Stimulated activated CD4-positive, alpha-beta T cell treated with anti-CD3 and anti-CD28 coated beads, Interleukin-12 subunit alpha, Interleukin-12 subunit beta, amount 100 ng/mL, for 48 hours (primary cell): ENCODE data around the gene ADAMTS12.
"Not testable (repeated sequence)": the region's sequence is repeated elsewhere in the genome, so short reads cannot be mapped to it uniquely, and the experiment has no call there.

Experiments
- DNase-seq, 3 donors: peaks; one replicate each; pipeline ENCODE4 v3.0.0-alpha.2; 2020; ENCODE audit warnings: low read depth in 2 of 3, low spot score in 1 of 3

The ADAMTS12 gene

GRCh38 chr5:33536802-33537201, 355.0 kb downstream of the ADAMTS12 start:
- DNase-seq = no peak

- DNase-seq = no peak
Observed at GRCh38 chr5:33531824-33532223, 360.0 kb downstream of the ADAMTS12 start.

DNA sequence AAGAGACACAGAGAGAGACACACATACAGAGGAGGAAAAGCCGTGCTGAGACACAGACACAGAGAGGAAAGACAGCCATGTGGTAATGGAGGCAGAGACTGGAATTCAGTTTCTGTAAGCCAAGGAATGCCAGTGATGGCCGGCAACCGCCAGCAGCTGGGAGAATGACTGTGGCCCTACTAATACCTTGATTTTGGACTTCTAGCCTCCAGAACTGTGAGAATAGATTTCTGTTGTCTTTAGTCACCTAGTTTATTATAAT, 360.8 kb downstream of the ADAMTS12 start:
- no peak for DNase-seq

GRCh38 chr5:33530183-33531036, 361.4 kb downstream of the ADAMTS12 start:
- DNase-seq = no peak

DNA sequence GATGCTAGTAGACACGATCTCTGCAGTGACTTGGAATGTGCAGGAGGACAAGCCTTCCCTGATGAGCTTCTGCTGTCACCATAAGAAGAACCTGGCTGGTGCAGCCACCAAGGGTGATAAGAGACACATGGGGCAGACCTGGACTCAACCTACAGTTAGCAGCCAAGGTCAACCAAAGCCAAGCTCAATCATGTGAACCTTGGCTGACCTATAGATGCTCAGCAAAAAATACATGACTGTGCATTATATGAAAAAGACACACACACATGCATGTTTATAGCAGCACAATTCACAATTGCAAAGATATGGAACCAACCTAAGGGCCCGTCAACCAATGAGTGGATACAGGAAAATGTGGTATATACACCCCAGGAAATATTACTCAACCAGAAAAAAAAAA, 364.1 kb downstream of the ADAMTS12 start:
- no peak for DNase-seq

DNA sequence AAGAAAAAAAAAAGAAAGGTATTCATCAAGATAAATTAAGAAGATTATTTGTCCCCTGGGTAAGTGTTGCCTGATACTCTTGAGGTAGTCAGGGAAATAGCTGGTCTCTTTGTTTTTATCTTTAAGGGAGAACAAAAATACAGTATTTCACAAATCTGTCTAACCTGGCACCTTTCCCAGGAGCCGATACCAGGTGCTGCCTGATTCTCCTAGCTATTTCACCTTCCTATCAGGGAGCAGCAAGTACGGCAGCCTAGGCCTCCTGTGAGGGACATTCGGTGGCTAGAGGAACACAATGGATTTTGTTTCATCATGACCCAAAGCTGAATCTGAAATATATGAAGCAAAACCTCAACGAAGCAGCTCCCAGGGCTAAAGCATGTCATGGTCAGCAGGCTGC, 365.0 kb downstream of the ADAMTS12 start:
- no peak for DNase-seq

DNA sequence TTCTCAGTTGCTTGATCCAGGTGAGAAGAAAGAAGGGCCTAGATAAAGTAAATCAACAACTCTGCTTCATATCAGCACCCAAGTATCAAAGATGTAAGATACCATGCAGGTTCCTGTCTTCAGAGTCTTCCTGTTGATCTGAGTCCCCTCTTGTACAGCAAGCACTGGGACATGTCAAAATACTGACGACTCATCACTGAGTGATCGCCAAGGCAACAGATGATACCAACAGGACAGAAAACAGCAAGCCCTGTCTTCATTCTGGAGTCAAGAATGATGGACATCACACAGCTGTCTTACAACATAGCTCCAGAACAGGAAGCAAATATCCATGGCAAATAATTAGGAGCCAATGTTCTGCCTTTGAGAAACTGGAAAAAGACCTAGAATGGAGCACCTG, 367.3 kb downstream of the ADAMTS12 start:
- DNase-seq = no peak

GRCh38 chr5:33523208-33523771, 368.5 kb downstream of the ADAMTS12 start:
- DNase-seq = no peak

DNA sequence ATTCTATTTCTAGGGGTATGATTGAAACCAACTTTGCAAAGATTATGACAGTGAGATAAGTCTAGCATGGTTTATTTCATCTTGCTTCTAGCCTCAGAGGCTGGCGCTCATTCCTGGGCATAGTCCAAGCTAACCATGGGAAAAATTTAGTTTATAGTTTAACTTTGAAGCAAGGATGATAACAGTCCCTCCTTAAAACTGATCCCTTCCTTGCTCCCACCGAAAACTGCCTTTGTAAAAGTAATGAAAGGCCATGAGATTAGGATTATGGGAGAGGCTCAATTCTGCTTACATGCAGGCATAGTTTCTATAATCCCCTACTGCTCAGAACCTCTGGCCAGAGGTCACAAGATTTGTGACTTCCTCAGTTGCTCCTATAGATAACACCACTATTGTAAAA, 375.4 kb downstream of the ADAMTS12 start:
- DNase-seq = no peak

GRCh38 chr5:33515366-33515765, 376.4 kb downstream of the ADAMTS12 start:
- DNase-seq = not testable (repeated sequence)

- no peak for DNase-seq
Observed at GRCh38 chr5:33513462-33514185, 378.2 kb downstream of the ADAMTS12 start.

DNA sequence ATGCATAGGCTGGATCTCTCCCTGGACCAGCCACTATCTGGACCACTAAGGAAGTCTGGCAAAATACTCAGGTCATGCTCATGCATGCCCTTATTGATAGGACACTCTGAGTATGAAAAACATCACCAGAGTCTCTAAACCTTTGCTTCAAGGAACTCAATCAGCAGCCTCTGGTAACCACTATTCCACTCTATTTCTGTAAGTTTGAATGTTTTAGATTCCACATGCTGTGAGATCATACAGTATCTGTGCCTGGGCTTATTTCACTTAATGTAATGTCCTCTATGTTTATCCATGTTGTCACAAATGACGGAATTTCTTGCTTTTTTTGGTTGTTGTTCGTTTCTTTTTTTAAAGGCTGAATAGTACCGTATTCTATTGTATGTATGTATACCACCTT, 382.8 kb downstream of the ADAMTS12 start:
- no peak for DNase-seq

GRCh38 chr5:33507426-33507825, 384.4 kb downstream of the ADAMTS12 start:
- no peak for DNase-seq

DNA sequence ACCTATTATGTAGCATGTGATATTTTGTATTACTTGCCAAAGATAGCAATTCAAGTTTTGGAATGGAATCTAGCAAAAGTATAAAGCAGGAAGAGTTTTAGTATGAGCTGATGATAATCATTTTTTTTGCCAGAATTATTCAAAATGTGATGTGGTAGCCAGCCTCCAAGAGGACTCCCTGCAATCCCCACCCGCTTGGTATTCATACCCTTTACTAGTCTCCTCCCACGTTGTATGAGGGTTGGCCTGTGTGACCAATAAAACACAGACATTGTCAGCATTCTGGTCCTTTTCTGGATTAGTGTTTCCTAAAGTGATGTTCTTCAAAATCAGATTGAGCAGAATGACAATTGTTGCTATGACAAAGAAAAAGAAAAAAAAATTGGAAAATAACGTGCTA, 387.2 kb downstream of the ADAMTS12 start:
- DNase-seq = no peak

GRCh38 chr5:33501899-33502298, 389.9 kb downstream of the ADAMTS12 start:
- DNase-seq = no peak

DNA sequence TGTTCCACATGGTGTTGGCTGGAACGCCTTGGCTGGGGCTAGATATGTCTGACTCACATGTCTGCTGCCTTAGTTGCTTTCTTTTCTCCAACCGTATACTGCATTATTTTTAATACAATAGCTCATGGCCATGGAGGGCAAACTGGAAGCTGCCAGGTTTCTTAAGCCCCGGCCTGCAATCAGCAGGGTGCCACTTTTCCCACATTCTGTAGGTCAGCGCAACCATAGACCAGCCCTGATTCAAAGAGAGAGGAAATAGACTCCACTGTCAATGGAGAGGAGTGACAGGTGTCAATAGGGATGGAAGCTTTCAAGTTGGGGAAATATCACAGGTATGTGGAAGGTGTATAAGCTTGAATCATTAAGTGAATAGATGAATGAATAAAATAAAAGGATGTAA, 390.5 kb downstream of the ADAMTS12 start:
- DNase-seq = no peak

DNA sequence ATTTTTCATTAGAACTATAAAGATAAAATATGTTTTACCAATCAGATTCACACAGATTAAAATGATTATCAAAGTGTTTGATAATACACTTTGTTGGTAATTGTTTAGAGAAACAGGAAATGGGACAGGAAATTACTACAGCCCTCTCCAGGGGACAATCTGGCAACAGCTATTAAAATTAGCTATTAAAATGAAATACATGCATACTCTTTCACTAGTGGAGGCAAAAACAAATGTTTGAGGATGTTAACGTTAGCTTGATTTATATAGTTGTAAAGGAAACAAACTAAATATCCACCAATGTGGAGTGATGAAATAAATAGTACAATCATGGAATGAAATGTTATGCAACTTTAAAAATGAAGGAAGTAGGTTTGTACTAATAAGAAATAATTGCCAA, 397.3 kb downstream of the ADAMTS12 start:
- no peak for DNase-seq

GRCh38 chr5:33491941-33492340, 399.8 kb downstream of the ADAMTS12 start:
- no peak for DNase-seq

- DNase-seq = no peak
Observed at GRCh38 chr5:33490071-33490665, 401.6 kb downstream of the ADAMTS12 start.

DNA sequence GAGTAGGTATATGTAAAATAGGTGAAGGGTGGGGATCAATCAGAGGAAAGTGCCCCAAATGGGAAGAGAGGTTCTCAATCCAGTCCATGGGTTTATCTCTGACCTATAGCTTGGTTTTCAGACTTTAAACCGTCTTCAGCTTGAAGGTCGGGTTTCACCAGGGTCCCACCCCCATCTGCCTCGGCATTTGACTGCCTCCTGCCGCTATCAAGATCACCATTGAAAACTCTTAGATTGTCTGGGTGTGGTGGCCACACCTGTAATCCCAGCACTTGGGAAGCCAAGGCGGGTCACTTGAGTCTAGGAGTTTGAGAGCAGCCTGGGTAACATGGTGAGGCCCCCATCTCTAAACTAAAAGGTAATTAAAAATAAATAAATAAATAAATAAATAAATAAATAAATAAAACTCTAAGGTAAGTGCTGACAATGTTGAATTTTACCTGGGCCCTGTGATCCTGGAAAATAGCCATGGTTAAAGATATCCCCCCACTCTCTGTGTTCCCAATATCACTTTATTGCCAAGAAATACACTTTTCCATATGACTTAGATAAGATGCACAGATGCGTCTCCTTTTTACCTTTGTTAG, 402.2 kb downstream of the ADAMTS12 start:
- no peak for DNase-seq

GRCh38 chr5:33488558-33489355, 403.0 kb downstream of the ADAMTS12 start:
- DNase-seq = no peak
